GM13976 (cell line): ENCODE measurements around the gene SSBP2.

Experiments used
- DNase-seq: peaks from one replicate; pipeline ENCODE4 v3.0.0; 2012; ENCODE audit warnings: low spot score
- in situ Hi-C: fragments of 300-500 bp; cut with MboI; formaldehyde crosslinking; loops from one replicate; pipeline ENCODE4 v1.12.0; 2022; ENCODE audit warnings: low sequenced_read_pairs, mixed read lengths, inconsistent platforms; ENCODE audit not compliant: unreplicated experiment
- TF ChIP-seq, protein P1 (sequence below): IDR thresholded peaks from 2 replicates; pipeline ENCODE4 v1.5.1; 2012; ENCODE audit warnings: borderline replicate concordance, mild to moderate bottlenecking; ENCODE audit not compliant: insufficient read depth; ENCODE audit errors: extremely low read depth, missing control alignments, control extremely low read depth

Gene SSBP2

DNA sequence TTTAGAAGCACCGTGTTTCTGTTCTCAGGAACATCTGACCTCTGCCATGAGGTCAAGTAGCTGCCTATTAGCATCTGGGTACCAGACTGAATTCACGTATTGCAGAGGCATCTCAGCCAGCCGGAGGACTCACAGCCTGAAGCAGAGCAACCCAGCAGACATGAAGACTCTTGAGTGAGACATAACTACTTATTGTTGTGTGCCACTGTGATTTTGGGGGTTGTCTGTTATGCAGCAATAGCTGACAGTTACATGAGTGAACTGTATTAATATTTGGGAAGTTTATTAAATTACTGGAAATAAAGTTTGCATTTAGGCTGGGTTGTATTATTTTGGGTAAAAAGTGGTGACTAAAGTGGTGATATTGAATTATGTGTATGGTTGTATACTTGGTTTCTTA lies 355.6 kb downstream of the SSBP2 start:
- TF ChIP-seq, protein P1, sequence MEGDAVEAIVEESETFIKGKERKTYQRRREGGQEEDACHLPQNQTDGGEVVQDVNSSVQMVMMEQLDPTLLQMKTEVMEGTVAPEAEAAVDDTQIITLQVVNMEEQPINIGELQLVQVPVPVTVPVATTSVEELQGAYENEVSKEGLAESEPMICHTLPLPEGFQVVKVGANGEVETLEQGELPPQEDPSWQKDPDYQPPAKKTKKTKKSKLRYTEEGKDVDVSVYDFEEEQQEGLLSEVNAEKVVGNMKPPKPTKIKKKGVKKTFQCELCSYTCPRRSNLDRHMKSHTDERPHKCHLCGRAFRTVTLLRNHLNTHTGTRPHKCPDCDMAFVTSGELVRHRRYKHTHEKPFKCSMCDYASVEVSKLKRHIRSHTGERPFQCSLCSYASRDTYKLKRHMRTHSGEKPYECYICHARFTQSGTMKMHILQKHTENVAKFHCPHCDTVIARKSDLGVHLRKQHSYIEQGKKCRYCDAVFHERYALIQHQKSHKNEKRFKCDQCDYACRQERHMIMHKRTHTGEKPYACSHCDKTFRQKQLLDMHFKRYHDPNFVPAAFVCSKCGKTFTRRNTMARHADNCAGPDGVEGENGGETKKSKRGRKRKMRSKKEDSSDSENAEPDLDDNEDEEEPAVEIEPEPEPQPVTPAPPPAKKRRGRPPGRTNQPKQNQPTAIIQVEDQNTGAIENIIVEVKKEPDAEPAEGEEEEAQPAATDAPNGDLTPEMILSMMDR: no peak
- in situ Hi-C loops: no loop called here
- no peak for DNase-seq

DNA sequence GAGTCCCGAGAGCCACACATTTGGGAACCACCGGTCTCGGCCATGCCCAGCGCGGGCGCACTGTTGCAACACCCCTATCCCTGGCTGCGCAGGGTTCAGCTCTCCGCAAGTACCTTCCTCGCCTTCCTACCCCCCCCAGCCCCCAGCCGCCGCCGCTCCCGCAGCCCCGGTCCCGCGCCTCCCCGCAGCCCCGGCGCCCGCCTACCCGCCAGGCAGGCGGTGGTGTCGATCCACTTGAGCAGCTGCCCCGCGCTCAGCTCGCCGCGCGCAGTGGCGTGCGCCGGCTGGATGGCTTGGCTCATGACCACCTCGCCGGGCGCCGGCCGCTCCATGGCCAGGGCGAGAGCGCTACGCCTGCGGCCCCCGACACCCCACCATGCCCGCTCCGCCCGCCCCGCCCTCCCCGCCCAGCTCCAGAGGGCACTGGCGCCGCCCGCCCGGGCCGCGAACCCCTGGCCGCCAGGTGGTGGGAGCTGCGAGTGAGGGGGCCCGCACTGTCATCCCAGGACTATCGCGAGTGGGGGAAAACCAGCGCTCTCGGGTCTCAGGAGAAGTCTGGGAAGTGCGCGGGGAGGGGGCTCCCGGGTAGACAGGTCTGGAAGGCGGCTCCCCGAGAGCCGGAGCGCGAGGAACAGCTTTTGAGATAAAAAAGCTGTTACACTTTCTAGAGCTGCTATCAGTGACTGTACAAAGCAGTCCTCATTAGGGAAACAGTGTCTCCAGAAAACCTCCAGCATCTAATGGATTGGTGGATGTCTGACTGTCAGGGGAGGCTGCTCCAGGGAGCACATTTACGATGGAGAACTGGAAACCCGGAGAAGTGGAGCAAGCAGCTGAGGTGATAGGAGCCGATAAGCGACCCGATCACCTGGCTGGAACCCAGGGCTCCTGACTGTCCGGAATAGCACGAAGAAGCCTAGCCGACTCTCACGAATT lies 356.8 kb downstream of the SSBP2 start, which contains the start of gene ACOT12:
Gene ACOT12, minus strand, starts transcription at position 352 of the 936 bp plus-strand sequence. Its CDS starts 20 bp downstream, at position 332.
- in situ Hi-C loops: no loop called here
- DNase-seq: no peak
- TF ChIP-seq, protein P1: no peak

DNA sequence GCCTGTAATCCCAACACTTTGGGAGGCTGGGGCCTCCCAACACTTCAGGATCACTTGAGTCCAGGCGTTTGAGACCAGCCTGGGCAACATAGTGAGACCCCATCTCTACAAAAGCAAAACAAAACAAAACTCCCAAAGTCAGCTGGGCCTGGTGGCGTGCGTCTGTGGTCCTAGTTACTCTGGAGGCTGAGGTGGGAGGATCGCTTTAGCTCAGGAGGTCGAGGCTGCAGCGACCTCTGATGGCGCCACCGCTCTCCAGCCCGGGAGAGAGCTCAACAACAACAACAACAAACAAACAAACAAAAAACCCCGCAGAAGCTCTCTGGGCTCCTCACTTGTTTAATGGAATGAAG lies 357.5 kb downstream of the SSBP2 start:
- in situ Hi-C loops: no loop called here
- TF ChIP-seq, protein P1: no peak
- DNase-seq: no peak

DNA sequence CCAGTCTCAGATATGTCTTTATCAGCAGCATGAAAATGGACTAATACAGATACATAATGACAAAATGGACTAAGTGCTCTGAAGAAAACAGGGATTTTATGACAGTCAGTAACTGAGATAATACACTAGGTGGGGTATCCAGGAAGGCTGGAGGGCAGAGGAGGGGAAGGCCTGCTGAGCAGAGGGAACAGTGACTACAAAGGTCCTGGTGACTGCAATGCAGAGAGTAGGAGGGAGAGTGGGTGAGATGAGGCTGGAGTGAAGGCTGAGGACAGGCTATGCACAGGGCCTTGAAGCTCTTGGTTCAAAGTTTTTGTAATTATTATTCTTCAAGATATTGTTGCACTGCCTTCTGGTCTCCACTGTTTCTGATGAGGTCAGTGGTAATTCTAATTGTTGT lies 361.9 kb downstream of the SSBP2 start:
- in situ Hi-C loops: no loop called here
- TF ChIP-seq, protein P1: no peak
- no peak for DNase-seq

DNA sequence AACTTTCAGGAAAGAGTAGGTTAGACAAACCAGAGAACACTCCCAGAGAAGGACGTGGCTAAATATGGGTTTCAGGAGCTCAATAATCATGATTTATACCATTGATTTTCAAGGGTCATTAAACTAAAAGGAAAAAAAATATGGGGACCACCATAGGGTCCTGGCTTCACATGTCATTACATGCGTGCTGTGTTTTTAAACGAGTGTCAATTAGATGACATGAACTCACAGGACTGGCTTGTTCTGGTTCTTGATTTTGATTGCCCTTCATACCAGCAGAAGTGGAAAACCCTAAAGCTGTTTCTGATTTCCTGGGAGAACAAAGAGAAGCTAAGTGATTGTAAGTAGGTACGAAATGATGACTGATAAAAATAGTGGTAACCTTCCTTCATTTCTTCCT lies 362.7 kb downstream of the SSBP2 start:
- TF ChIP-seq, protein P1: no peak
- in situ Hi-C loops: no loop called here
- DNase-seq: no peak

DNA sequence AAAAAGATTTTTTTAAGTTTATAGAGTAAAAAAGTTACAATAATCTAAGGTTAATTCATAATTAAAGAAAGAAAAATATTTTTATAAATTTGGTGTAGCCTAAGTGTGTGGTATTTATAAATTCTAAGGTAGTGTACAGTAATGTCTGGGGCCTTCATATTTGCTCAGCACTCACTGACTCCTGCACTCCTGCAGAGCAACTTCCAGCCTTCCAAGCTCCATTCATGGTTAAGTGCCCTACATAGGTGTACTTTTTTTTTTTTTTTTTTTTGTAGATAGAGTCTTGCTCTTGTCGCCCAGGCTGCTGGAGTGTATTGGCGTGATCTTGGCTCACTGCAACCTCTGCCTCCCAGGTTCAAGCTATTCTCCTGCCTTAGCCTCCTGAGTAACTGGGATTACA lies 367.0 kb downstream of the SSBP2 start:
- TF ChIP-seq, protein P1: no peak
- in situ Hi-C loops: no loop called here
- no peak for DNase-seq
